NT2/D1 (cell line): ENCODE results near the gene PAQR3.

Experiments
- SUZ12 ChIP-seq: IDR thresholded peaks from 2 replicates; pipeline ENCODE4 v1.6.1; 2011; ENCODE audit not compliant: insufficient read length, insufficient read depth; ENCODE audit errors: extremely low read depth
- ZNF274 ChIP-seq: IDR thresholded peaks from 2 replicates; pipeline ENCODE4 v1.6.1; 2011; ENCODE audit warnings: mild to moderate bottlenecking, low read depth, low read length

GRCh38 chr4:78928835-78929234 is 10.4 kb downstream of the PAQR3 start:
- TF ChIP-seq SUZ12 (no peak), ZNF274 (no peak)
